ENCODE results near the gene ICE2.
"Not testable (repeated sequence)": the region's sequence is repeated elsewhere in the genome, so short reads cannot be mapped to it uniquely, and the experiment has no call there.

ICE2 gene

GRCh38 chr15:60408463-60408981, 70.4 kb downstream of the ICE2 start:
- no peak for DNase-seq (ENCODE audit: low spot score)

- DNase-seq (ENCODE audit: low spot score): no peak
Observed at GRCh38 chr15:60407415-60407805, 71.5 kb downstream of the ICE2 start.

- no peak for DNase-seq (ENCODE audit: low spot score)
Observed at GRCh38 chr15:60406513-60407414, 72.2 kb downstream of the ICE2 start.

DNA sequence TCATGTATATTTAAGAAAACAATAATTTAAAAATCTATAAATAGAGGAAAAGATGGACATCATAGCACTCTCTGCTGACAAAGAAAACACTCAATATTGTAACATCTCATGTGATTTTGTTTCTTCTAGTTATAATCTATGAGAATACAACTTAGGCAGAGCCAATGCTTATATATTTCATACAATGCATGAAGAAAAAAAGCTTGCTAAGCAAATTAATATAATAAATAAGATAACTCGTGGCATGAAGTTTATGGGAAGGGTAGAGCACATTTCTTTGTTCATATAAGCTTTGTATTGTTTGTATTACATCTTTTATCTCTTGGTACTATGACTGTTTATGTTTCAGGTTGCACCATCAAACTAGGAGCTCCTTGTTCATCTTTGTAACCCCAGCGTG, 73.5 kb downstream of the ICE2 start:
- DNase-seq (ENCODE audit: low spot score): no peak

DNA sequence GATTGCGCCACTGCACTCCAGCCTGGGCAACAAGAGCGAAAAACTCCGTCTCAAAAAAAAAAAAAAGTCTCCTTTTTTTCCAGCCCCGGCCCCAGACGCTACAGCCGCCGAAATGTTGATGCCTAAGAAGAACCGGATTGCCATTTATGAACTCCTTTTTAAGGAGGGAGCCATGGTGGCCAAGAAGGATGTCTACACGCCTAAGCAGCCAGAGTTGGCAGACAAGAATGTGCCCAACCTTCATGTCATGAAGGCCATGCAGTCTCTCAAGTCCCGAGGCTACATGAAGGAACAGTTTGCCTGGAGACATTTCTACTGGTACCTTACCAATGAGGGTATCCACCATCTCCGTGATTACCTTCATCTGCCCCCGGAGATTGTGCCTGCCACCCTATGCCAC, 74.6 kb downstream of the ICE2 start:
- DNase-seq (ENCODE audit: low spot score): not testable (repeated sequence)

DNA sequence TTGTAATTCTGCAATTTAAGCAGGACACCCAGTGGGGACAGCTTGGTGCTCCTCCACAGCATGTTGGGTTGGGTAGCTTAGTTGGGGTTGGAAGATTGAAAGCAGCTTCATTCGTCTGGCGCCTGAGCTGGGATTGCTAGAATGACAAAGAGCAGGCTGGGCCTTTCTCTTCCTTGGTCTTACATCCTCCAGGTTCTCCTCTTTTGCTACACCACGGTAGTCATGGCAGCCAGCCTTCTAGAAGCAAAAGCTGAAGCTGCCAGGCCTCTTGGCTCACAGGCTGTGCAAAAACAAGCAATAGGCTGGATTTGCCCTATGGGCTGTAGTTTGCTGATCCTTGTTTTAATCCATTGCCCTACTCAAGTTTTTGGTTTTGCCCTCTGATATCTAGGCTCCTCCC, 78.0 kb downstream of the ICE2 start:
- no peak for DNase-seq (ENCODE audit: low spot score)

DNA sequence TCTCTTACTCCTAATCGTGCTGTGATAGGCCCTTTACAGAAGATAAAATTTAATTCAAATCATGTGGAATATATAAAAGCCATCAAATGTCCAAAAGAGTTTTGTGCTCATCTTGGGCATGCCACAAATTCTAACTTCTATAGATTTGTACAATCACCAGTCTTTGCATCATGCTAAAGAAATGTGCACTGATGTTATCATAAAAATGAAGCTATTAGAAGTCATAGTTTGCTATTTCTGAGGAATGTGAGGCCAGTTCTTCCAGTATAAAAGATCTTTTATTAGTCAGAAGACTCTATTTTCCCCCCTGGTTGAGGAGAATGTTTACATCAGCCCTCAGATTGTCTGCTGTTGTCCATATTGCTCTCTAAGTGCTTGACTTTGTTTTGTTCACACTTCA, 79.0 kb downstream of the ICE2 start:
- no peak for DNase-seq (ENCODE audit: low spot score)

GRCh38 chr15:60399246-60399915, 79.6 kb downstream of the ICE2 start:
- no peak for DNase-seq (ENCODE audit: low spot score)

DNA sequence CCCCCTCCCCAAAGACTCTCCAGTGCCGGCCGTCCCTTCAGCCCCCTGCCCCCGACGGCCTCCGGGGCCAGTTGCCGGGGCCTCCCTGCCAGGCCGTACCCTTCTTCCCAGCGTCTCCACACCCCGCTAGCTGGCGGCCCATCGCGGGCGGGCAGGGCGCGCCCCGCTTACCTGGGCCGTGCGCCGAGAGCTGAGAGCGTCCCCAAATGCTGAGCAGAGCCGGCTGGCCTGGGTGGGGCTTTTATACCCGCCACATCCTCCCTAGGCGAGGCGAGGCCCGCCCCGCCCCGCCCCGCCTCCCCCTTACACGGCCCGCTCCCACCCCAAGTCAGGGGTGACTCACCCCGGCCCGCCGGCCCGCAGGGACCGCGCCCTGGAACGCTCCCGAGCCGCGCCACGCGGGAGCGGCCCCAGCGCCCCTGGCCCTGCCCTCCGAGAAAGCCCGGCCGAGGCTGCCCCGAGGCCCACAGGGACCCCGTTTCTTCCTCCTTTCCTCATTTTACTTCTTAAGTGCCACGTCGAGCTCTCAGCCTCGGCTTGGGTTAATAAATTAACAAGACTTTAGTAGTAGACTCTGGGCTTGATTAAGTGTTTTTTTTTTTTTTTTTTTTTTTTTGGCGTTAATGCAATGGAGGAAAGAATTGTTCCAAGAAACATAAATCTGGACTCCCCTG, 81.0 kb downstream of the ICE2 start, which contains the start of gene ANXA2:
Gene ANXA2, minus strand, starts transcription at position 215 of the 674 bp plus-strand sequence. CDS start 11,911 bp downstream, outside the sequence.
- DNase-seq (ENCODE audit: low spot score): peak; percentile 26

- no peak for DNase-seq (ENCODE audit: low spot score)
Observed at GRCh38 chr15:60396958-60397771, 81.8 kb downstream of the ICE2 start.

- no peak for DNase-seq (ENCODE audit: low spot score)
Observed at GRCh38 chr15:60396560-60396957, 82.4 kb downstream of the ICE2 start.

DNA sequence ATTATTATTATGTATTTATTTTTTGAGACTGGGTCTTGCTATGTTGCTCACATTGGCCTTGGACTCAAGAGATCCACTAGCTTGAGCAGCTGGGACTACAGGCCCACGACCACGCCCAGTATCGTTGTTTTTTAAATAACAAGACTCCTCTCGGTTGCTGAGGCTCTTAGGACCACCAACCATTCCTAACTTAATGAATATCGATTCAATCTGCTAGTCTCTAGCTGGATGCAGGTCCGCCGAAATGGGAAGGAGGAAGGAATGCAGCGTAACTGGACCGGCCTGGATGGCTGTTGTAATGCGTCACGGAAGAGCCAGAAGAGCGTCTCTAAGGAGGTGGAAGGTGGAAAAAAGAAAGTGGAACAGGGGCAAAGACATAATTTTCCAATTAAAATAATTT, 82.8 kb downstream of the ICE2 start:
- no peak for DNase-seq (ENCODE audit: low spot score)

- DNase-seq (ENCODE audit: low spot score): no peak
Observed at GRCh38 chr15:60395276-60396011, 83.5 kb downstream of the ICE2 start.

GRCh38 chr15:60394689-60395097, 84.2 kb downstream of the ICE2 start:
- DNase-seq (ENCODE audit: low spot score): no peak

- DNase-seq (ENCODE audit: low spot score): no peak
Observed at GRCh38 chr15:60392986-60393790, 85.8 kb downstream of the ICE2 start.

- DNase-seq (ENCODE audit: low spot score): no peak
Observed at GRCh38 chr15:60392601-60392985, 86.3 kb downstream of the ICE2 start.

GRCh38 chr15:60391722-60392315, 87.1 kb downstream of the ICE2 start:
- DNase-seq (ENCODE audit: low spot score): no peak

DNA sequence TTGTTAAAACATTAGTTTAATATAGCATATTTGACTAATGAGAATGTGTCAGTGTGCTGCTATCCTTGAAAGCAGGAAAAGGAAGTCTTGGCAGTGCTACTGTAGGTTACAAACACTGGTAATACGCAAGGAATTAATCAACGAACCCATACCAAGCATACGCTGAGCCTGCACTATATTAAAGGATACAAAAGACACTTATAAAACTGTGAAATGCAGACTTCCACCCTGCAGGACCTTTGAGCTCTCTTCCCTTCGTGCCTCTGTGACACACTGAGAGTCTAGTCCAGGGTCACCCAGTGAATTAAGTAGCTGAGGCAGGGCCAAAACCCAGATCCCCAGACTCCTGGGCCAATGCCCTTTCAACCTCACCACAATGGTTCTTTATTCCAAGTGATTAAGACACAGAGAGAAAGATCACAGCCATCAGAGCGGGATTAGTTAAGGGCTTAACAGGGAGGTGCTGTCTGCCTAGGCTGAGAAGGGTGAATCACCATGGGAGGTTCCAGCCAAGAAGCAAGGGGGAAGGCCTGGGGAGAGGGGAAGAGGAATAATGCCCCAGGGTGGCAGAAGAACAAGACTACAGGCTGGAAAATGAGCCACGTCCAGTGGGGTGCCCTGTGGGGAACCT, 88.0 kb downstream of the ICE2 start:
- no peak for DNase-seq (ENCODE audit: low spot score)

DNA sequence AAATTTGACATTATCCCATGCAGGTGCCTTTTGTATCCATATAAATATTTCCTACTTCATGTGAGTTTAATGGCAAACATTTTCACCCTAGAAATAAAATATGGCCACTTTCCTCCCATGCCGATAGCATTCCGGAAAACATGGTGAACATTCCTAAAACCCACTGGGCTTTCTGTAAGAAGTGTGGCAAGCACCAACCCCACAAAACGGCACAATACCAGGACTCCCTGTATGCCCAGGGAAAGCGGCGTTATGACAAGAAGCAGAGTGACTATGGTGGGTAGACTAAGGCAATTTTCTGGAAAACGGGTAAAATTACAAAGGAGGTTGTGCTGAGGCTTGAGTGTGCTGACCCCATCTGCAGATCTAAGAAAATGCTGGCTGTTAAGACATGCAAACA, 88.7 kb downstream of the ICE2 start:
- no peak for DNase-seq (ENCODE audit: low spot score)

All from SK-N-DZ (cell line).